Measurements from ENCODE around the gene MINDY1.

GRCh38 chr1:151001602-151002001, 5.1 kb downstream of the MINDY1 start:
- TF ChIP-seq EZH2phosphoT487 (IDR thresholded peaks at IDR 0.05; ENCODE audit: borderline replicate concordance, low read depth, low read length), result no peak
- no peak for TF ChIP-seq CTCF (conservative IDR thresholded peaks at IDR 0.05; ENCODE audit: low read length)

Data from OCI-LY7 (cell line).